ENCODE data around the gene CKB. TPM values are rescaled to one million over a fixed set of nuclear protein-coding genes. Genes with fewer than 3 reads are reported as not detected.

CKB gene
- total RNA-seq, 3 donors from 2014 or later, result 4.1 to 7.6 (median 6.7) TPM

DNA sequence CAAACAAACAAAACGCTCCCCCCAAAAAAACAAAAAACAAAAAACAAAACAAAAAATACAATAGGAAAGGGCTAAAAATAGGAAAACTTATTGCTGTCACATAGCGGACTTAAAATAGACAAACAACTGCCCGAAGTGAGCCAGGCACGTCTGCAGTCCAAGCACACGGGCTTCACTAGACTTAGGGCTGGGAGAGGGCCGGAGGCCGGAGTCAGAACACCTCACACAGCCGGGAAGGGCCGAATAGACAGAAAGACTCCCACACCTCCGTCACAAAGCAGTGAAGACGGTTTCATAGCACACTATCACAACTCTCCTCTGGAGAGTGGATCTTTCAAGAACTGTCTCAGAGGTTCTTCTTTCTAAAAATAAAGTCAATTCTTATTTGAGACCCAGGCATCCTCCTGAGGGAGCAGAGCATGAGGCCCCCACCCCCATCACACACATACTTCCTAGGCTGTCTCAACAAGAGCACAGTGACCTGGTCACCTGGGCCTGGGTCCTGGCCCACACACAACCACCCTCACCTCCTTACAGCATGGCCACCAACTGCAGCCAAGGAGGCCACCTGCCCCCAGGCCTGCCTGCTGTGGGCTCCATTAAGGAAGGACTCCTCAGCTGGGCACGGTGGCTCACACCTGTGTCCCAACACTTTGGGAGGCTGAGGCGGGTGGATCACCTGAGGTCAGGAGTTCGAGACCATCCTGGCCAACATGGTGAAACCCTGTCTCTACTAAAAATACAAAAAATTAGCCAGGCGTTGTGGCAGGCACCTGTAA is 33.1 kb upstream of the CKB start:
- H3K9me3 Mint-ChIP-seq, result no peaks in the 10 kb centered on the region
- H3K27me3 Mint-ChIP-seq (ENCODE audit: low read depth), result no peaks in the 10 kb centered on the region
- H3K4me1 Mint-ChIP-seq (ENCODE audit: low read depth), result peaks cover 45% of the 10 kb centered on the region
- no peak overlapping the region for H3K4me3 Mint-ChIP-seq
- no peak for ATAC-seq
- H3K36me3 Mint-ChIP-seq (ENCODE audit: insufficient read depth), result peaks cover 22% of the 10 kb centered on the region
- no peak for DNase-seq

DNA sequence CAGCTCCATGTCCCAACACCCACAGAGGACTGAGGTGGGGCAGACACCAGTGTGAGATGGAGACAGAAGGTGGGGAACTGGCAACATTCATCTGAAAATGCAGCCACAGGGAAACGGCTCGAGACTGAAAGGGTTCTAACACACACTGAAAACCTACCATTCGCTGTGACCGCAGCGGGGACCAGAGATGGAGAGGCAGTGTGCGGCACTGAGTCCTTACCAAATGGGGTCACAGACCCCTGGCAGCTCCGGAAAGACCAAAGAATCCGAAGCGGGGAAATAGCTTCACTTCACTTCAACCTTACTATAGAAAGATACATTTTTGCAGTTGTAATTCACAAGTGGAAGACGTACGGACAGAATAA is 30.2 kb upstream of the CKB start:
- H3K4me3 Mint-ChIP-seq, result no peak overlapping the region
- no peak for DNase-seq
- no peaks in the 10 kb centered on the region for H3K9me3 Mint-ChIP-seq
- no peak for ATAC-seq
- peaks cover 5% of the 10 kb centered on the region for H3K36me3 Mint-ChIP-seq (ENCODE audit: insufficient read depth)
- H3K27me3 Mint-ChIP-seq (ENCODE audit: low read depth), result no peaks in the 10 kb centered on the region
- H3K4me1 Mint-ChIP-seq (ENCODE audit: low read depth), result peaks cover 18% of the 10 kb centered on the region

DNA sequence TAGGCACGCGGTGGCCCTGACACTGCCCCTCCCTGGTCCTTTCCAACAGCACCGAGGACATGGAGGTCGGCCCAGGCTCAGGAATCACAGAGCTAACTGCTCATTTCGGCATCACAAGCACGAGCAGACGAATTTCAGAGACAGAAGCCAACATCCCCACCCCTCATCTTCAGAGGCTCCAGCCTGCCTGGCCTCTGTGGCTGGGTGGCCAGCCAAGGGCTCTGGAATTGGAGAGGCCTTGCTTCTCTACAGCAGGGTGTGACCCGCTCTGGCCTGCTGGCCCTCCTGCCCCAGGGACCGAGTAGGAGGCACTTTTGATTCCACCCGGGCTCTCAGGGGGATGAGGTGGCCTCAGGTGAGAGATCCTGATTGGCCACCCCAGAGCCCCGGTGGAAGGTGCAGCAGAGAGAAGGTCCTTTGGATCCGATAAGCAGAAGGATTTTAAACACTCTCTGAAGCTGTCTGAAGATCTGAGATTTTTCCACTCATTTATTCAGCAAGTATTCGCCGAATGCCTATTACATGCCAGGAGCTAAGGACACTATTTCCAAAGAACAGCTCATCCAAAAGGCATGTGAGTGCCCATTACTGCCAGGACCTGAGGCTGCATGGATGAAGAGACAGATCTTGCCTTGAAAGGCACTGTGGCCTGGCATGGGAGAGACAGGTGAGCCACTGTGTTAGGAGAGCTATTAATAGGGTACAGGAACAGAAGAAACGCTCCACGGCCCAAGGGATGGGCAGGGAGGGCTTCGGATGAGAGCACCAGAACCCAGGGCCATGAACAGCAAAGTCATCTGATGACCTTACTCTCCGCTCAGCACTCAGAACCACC is 29.6 kb upstream of the CKB start:
- Mint-ChIP-seq H3K9me3 (no peaks in the 10 kb centered on the region), H3K36me3 (ENCODE audit: insufficient read depth) (peaks cover 5% of the 10 kb centered on the region), H3K4me1 (ENCODE audit: low read depth) (peaks cover 13% of the 10 kb centered on the region), H3K27me3 (ENCODE audit: low read depth) (no peaks in the 10 kb centered on the region), H3K4me3 (no peak overlapping the region)
- no peak for DNase-seq
- ATAC-seq, result no peak

DNA sequence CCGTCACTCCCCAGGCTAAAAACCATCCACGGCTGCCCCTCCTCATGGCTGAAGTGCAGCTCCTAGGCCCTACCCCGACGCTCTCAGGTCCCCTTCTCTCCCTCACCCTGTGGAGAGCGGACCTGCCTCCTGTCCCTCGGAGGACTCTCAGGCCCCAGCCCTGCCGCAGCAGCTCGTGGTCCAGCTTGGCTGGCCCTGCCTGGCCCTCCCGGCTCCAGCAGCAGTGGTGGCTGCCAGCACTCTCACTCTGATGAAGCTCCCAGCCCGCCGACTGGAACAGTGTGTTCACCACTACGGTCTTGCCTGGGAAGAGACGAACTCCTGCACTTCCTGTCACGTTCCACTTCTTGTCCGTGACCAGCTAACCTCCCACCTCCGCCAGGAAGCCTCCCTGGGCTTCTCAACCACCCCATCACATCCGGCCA is 28.7 kb upstream of the CKB start:
- H3K27me3 Mint-ChIP-seq (ENCODE audit: low read depth), result no peaks in the 10 kb centered on the region
- no peak for DNase-seq
- peaks cover 5% of the 10 kb centered on the region for H3K36me3 Mint-ChIP-seq (ENCODE audit: insufficient read depth)
- no peaks in the 10 kb centered on the region for H3K9me3 Mint-ChIP-seq
- H3K4me3 Mint-ChIP-seq, result no peak overlapping the region
- H3K4me1 Mint-ChIP-seq (ENCODE audit: low read depth), result peaks cover 9% of the 10 kb centered on the region
- no peak for ATAC-seq

DNA sequence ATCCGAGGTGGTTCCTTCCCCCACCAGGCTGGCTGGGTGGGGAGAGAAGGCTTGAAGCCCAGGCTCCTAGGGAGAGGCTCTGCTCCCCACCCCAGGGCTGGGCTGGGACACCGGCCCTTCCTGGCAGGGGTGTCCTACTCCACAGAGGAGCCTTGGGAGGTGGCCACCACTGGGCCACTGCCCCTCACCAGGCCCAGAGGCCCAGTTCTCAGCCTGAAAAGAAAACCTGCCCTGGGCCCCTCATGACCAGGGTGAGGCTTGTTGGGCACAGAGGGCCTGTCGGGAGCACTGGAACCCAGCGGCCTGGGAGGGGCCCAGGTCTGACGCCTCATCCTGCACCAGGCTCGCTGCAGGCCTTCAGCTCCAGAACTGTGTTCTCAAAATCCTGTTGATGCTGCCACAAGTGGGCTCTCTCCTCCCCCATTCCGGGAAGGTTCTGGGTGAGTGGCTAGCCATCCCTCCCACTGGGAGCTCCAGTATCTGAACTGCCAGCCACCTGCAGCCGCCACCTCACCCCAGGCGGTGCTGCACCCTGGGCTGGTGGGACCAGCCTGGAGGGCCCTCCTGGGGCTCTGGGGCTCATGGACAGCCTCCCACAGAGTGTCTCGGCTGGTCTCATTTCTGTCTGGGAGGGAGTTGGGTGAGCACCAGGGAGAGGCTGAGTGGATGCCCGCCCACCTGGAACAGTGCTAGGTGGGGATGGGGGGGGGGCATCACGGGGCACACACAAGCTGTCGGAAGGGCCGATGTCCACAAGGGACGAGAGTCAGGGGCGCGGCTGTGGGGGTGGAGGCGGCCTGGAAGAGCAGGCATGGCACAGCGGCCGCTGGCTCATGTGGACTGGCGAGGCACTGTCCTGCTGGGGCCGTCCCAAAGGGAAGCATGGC is 28.1 kb upstream of the CKB start:
- no peak for ATAC-seq
- no peak for DNase-seq

DNA sequence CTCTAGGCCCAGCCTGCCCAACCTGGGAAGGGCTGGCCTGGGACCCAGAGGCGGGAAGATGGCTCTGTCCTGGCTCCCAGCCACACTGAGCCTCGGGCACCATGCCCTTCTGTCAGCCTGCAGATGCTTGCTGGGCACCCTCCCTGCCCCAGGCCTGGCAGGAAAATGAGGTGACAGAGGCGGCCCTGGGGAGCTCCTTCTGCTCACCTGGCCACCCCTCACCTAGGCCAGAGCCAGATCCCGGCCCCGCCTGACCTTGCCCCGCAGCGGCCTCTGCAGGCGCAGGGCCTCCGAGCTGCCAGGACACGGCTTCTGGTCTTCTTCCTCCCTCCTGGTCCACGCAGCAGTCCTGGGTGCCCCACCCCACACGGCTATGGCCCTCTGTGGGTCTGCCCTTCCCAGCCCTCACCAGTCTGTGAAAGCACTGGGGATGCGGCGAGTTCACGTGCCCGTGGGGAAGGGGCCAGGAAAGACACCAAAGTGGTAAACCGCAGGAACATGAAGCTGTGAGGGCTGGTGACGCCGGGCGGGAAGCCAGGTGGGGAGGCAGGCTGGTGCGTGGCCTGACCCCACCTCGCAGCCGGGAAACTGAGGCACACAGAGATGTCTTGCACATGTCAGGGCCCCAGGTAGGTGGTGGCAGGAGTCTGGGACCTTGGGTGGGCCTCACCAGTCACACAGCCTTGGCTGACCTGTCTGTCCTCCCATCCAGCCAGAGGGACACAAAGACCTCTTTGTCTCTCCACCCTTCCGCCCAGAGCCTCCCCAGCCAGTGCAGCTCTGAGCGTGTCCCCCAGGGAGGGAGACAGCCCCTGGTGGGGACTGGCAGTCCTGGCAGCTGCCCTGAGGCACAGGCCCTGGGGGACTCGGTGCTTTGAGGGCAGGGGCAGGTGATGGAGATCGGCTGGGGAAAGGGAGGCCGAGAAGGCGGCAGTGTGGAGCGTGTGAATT is 27.0 kb upstream of the CKB start:
- Mint-ChIP-seq H3K9me3 (no peaks in the 10 kb centered on the region), H3K4me3 (no peak overlapping the region), H3K4me1 (ENCODE audit: low read depth) (peaks cover under 1% of the 10 kb centered on the region), H3K36me3 (ENCODE audit: insufficient read depth) (peaks cover under 1% of the 10 kb centered on the region), H3K27me3 (ENCODE audit: low read depth) (no peaks in the 10 kb centered on the region)
- no peak for ATAC-seq
- DNase-seq, result no peak

More for the DNA sequence above, 28.1 kb upstream of the CKB start:
- Mint-ChIP-seq H3K27me3 (ENCODE audit: low read depth) (no peaks in the 10 kb centered on the region), H3K9me3 (no peaks in the 10 kb centered on the region), H3K4me3 (no peak overlapping the region), H3K4me1 (ENCODE audit: low read depth) (peaks cover 8% of the 10 kb centered on the region), H3K36me3 (ENCODE audit: insufficient read depth) (peaks cover 5% of the 10 kb centered on the region)

DNA sequence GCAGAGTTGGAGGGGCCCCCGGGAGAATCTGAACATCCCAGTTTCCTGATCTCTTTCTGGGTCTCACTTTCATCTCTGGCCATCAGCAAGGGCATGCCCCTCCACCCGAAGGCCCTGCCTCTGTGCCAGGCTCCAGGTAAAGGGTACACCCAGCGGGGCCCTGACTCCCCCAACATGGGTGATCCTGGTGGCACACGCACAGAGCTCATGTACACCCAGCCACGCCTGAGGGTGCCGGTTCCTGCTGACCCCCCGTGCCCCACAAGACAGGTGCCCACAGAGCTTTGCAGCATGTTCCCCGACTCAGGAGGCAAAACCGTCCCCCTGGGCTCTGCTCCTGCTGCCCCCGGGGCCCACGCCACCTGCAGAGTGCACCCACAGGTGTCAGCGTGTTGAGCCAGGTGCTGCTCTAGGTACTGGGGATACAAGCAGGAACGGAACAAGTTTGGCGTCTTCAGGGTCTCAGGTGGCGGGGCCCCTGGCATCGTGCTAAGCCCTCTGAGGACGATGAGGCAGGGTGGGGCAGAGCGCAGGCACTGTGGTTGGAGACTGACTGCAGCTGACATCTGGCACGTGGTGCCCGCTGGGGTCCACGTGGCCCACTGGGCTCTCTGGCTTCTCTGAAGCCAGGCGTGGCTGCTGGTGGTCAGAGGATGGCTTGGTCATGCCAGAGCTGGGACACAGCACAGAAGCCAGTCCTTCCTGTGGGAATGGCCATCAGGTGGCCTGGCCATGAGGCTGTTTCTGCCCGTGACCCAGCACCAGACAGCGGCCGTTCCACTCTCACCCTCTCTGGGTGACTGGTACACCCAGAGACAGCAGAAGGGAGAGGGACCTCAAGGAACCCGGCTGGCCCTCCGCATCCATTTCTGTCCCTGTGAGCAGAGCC is 26.1 kb upstream of the CKB start:
- Mint-ChIP-seq H3K9me3 (no peaks in the 10 kb centered on the region), H3K36me3 (ENCODE audit: insufficient read depth) (no peaks in the 10 kb centered on the region), H3K27me3 (ENCODE audit: low read depth) (no peaks in the 10 kb centered on the region), H3K4me1 (ENCODE audit: low read depth) (no peaks in the 10 kb centered on the region), H3K4me3 (no peak overlapping the region)
- DNase-seq (no peak), ATAC-seq (no peak)

DNA sequence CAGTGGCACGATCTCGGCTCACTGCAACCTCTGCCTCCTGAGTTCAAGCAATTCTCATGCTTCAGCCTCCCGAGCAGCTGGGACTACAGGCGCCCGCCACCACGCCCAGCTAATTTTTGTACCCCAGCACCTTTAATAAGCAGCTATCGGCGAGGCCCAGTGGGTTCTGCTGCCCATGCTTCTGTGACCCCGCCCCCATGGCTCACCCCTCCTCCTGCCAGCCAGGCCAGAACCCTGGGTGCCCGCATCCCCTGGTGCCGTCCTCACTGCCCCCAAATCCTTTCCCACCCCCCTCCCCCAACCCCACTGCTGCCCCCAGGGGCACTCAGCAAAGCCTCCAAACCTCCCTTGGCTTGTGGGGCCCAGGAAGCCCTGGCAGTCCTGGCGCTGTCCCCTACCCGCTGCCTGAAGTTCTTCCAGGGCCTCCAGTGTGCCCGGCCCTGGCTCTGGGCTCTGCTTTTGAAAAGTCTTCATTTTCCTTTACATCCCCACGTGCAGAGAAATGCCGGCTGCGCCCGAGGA is 25.4 kb upstream of the CKB start:
- DNase-seq, result no peak
- Mint-ChIP-seq H3K27me3 (ENCODE audit: low read depth) (no peaks in the 10 kb centered on the region), H3K9me3 (no peaks in the 10 kb centered on the region), H3K4me1 (ENCODE audit: low read depth) (no peaks in the 10 kb centered on the region), H3K36me3 (ENCODE audit: insufficient read depth) (no peaks in the 10 kb centered on the region), H3K4me3 (no peak overlapping the region)
- no peak for ATAC-seq

DNA sequence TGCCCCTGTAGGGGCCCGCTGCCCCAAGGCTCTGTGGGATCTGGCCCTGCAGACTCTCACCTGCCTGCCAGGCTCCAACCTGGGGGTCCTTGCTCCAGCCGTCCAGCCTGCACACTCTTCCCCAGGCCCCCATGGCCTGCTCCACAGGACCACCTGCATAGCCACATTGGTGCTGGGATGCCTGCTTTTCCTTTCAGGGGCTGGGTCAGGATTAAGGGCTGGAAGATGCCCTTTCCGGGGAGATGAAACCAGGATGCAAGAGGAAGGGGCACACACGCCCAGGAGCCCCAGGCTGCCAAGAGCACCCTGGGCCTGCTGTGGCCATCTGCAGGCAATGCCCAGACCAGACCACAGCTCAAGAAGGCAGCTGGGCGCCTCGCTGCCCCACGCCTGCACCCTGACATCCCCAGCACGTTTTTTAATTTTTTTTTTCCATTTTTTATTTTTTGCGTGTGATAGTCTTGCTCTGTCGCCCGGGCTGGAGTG is 24.9 kb upstream of the CKB start:
- no peaks in the 10 kb centered on the region for H3K27me3 Mint-ChIP-seq (ENCODE audit: low read depth)
- ATAC-seq, result no peak
- DNase-seq, result no peak
- H3K4me1 Mint-ChIP-seq (ENCODE audit: low read depth), result no peaks in the 10 kb centered on the region
- H3K9me3 Mint-ChIP-seq, result no peaks in the 10 kb centered on the region
- H3K4me3 Mint-ChIP-seq, result no peak overlapping the region
- H3K36me3 Mint-ChIP-seq (ENCODE audit: insufficient read depth), result no peaks in the 10 kb centered on the region

DNA sequence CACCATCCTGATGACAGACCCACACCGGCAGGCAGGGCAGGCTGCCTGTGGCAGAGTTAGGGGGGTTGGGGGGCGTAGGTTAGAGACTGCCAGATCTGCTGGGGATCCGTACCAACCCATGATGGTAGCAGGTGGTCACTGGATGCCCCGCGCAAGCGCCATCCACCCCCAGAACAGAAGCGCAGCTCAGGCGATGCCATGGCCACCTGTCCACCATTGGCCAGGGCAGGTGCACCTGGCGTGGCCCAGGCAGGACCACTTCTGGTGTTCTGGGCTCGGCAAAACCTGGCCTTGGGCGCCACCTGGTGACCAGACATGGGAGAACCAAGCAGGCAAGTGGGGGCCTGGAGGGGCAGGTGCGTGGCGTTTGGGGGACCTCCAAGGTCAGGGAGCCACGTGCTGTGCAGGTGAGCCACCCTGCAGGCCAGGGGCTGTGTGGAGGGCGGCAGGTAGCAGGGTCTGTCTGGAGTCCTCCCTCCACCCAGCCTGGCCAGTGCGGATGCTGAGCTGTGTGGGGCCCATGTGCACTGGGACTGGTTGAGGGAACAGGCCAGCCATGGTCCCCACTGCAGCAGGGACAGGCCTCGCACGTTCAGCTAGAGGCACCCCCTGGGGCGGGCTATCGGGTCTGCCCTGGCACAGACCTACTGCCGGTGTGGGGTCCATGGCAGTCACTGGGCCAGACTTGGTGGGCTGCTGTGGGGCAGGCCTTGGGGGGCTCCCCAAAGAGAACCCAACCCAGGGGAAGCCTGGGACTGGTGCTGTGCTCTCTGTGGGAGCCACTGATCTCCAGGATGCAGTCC is 24.2 kb upstream of the CKB start:
- DNase-seq, result peak; percentile 77
- H3K4me1 Mint-ChIP-seq (ENCODE audit: low read depth), result no peaks in the 10 kb centered on the region
- no peaks in the 10 kb centered on the region for H3K9me3 Mint-ChIP-seq
- no peaks in the 10 kb centered on the region for H3K36me3 Mint-ChIP-seq (ENCODE audit: insufficient read depth)
- ATAC-seq, result peak; percentile 76 to 82
- no peak overlapping the region for H3K4me3 Mint-ChIP-seq
- H3K27me3 Mint-ChIP-seq (ENCODE audit: low read depth), result no peaks in the 10 kb centered on the region

DNA sequence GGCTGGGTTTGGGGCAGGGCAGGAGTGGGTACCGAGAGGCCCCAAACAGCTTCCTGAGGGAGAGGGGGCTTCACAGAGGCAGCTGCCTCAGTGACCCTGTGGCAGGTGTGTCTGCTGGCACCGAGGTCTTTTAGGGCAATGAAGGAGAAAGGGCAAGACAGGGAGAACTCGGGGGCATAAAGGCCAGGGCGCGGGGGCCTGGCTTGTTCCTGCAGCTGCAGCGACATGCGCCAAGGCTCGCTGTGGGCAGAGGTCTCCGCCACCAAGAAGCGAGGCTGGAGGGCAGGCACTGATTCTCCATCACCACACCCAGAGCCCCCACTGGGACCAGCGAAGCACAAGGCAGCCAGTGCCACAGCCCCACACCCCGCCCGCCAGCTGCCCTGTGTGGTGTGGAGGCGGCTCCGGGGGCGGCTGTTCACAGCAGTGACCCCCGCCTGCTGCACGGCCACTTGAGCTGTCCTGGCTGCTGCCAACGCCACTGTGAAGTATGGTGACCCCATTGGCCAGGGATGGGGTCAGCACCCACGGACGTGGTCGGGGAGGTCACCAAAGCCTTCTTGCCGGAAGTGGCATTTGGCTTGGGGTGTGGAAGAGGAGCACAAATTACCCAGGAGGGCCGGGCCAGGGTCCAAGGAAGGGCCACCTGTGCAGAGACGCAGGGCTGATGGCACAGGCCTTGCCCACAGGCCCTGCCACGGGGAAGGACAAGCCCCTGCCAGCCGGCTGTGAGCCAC is 23.5 kb upstream of the CKB start:
- ATAC-seq, result no peak
- no peaks in the 10 kb centered on the region for H3K9me3 Mint-ChIP-seq
- DNase-seq, result no peak
- H3K27me3 Mint-ChIP-seq (ENCODE audit: low read depth), result no peaks in the 10 kb centered on the region
- no peaks in the 10 kb centered on the region for H3K36me3 Mint-ChIP-seq (ENCODE audit: insufficient read depth)
- no peaks in the 10 kb centered on the region for H3K4me1 Mint-ChIP-seq (ENCODE audit: low read depth)
- H3K4me3 Mint-ChIP-seq, result no peak overlapping the region
